ENCODE measurements around the gene MOV10L1. TPM values are rescaled to one million over a fixed set of nuclear protein-coding genes. Genes with fewer than 3 reads are reported as not detected.

Gene MOV10L1
- total and polyA plus RNA-seq, 12 donors: 0.16 to 0.42 (median 0.26) TPM; not detected in 8

GRCh38 chr22:50178471-50178864, 88.7 kb downstream of the MOV10L1 start:
- Histone ChIP-seq H3K9me3 (no peaks in the 10 kb centered on the region), H3K27ac (no peak overlapping the region), H3K4me1 (peaks cover 0 to 10% (median 5%) of the 10 kb centered on the region in 9 donors), H3K4me3 (no peak overlapping the region), H3K36me3 (no peaks in the 10 kb centered on the region), H3K27me3 (peaks cover 0 to 59% (median 49%) of the 10 kb centered on the region in 7 donors)
- no peak for ATAC-seq
- 35 to 58% methylated on average over 22 of the region's 22 CpGs for WGBS, 2 donors
- TF ChIP-seq CTCF (IDR thresholded peaks at IDR 0.05): no peak
- no peak for DNase-seq
- intact Hi-C loops (cut with DNase I): no loop called here

GRCh38 chr22:50178871-50179869, 89.4 kb downstream of the MOV10L1 start:
- no peak overlapping the region for H3K4me3 ChIP-seq
- WGBS, 2 donors: 78 to 85% methylated on average over 64 of the region's 64 CpGs
- peaks cover 0 to 57% (median 43%) of the 10 kb centered on the region in 7 donors for H3K27me3 ChIP-seq
- no peak for TF ChIP-seq CTCF (IDR thresholded peaks at IDR 0.05)
- H3K27ac ChIP-seq: no peak overlapping the region
- ATAC-seq: no peak
- H3K9me3 ChIP-seq: no peaks in the 10 kb centered on the region
- H3K36me3 ChIP-seq: no peaks in the 10 kb centered on the region
- peaks cover 4 to 17% (median 12%) of the 10 kb centered on the region in 9 donors for H3K4me1 ChIP-seq
- intact Hi-C loops (cut with DNase I): no loop called here
- DNase-seq: no peak

DNA sequence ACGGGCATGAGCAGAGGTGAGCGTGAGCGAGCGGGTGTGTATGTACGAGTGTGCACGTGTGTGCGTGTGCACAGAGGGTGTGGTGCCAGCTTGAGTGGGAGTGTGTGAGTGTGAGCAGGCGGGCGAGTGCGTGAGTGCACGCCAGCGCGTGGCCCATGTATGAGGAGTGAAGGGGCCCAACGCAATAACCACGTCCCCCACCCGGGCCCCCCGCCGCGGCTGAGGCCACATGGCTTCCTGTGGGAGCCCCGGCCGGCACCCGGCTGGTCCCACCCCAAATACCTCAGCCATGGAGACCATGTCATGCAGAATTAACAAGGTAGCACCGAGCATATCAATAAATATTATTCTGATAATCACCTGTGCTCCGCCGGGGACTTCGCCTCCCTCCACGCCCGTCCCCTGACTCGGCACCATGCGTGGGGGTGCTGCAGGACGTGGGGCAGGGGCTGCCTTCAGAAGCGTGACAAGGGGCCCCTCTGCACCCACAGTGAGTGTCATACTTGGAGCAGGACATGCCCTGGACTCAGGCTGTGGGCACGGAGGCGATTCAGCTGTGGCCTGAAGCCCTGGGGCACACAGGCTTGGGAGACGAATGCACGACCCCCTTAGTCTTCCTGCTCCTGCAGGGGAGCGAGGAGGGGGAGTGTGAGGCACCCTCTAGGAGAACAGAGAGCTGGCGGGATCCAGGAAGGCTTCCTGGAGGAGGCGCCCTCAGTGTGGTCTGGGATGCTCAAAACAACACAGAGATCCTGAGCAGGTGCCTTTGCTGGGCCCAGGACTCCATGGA, 90.3 kb downstream of the MOV10L1 start:
- Histone ChIP-seq H3K9me3 (no peaks in the 10 kb centered on the region), H3K4me3 (no peak overlapping the region), H3K27ac (no peak overlapping the region), H3K4me1 (peaks cover 10 to 25% (median 20%) of the 10 kb centered on the region in 9 donors), H3K27me3 (peaks cover 0 to 47% (median 35%) of the 10 kb centered on the region in 7 donors), H3K36me3 (no peaks in the 10 kb centered on the region)
- 81 to 83% methylated on average over 39 of the region's 39 CpGs for WGBS, 2 donors
- intact Hi-C loops (cut with DNase I): no loop called here
- DNase-seq: no peak
- ATAC-seq: no peak
- TF ChIP-seq CTCF (IDR thresholded peaks at IDR 0.05): no peak

Data from heart right ventricle (tissue), 16 donors.